ENCODE results near the gene COTL1. TPM values are rescaled to one million over a fixed set of nuclear protein-coding genes. Genes with fewer than 3 reads are reported as not detected.

COTL1 gene
- total and polyA plus RNA-seq, 2 of the 13 experiments (the other 11 are each of a cell fraction or from before 2014, with no cell fraction given) = 8.7 to 16.9 TPM

- in situ Hi-C loops (cut with HindIII; ENCODE audit: extremely low pct_ligation_motif_present, low pct_unique_long_range_greater_than_20kb) (no loop called here), intact Hi-C loops (cut with micrococcal nuclease; ENCODE audit: unreplicated experiment) (no loop called here)
- BruUV-seq (replicated peaks) = no TSS peak
These were observed 84.9 kb downstream of the COTL1 start for GRCh38 chr16:84532855-84533486.

More at GRCh38 chr16:84532855-84533486, 84.9 kb downstream of the COTL1 start:
- Histone ChIP-seq H4K20me1 (ENCODE audit: insufficient read depth, low read length) (no peaks in the 10 kb centered on the region), H3K4me1 (ENCODE audit: insufficient read depth, low read length) (peaks cover 22% of the 10 kb centered on the region), H3K9me3 (ENCODE audit: low read length) (no peaks in the 10 kb centered on the region), H3K79me2 (ENCODE audit: insufficient read depth, low read length) (no peaks in the 10 kb centered on the region), H3K27me3 (ENCODE audit: control insufficient read depth in 1 of 2, insufficient read depth in 2 of 2, low read length in 2 of 2) (0 out of 5 replicates have a peak, but pooled peaks cover 0 to 3% of the 10 kb centered on the region in 2 experiments), H2AFZ (ENCODE audit: low read length) (no peak overlapping the region), H3K4me2 (ENCODE audit: low read depth, low read length) (no peak overlapping the region), H3K27ac (ENCODE audit: extremely low read length, insufficient read depth, low read length) (no peak overlapping the region), H3K36me3 (replicated peaks in 1 of 2; ENCODE audit: control insufficient read depth in 1 of 2, insufficient read depth in 2 of 2, low read length in 2 of 2) (no peaks in the 10 kb centered on the region), H3K4me3 (replicated peaks in 1 of 3; ENCODE audit: insufficient read depth in 1 of 3, low read depth in 2 of 3, low read length in 3 of 3) (no peak overlapping the region), H3K9ac (ENCODE audit: insufficient read depth, low read depth, low read length) (no peak overlapping the region)
- WGBS (ENCODE audit: low lambda C conversion rate) = 68% methylated on average over 7 of the region's 11 CpGs
- TF ChIP-seq, protein P1, sequence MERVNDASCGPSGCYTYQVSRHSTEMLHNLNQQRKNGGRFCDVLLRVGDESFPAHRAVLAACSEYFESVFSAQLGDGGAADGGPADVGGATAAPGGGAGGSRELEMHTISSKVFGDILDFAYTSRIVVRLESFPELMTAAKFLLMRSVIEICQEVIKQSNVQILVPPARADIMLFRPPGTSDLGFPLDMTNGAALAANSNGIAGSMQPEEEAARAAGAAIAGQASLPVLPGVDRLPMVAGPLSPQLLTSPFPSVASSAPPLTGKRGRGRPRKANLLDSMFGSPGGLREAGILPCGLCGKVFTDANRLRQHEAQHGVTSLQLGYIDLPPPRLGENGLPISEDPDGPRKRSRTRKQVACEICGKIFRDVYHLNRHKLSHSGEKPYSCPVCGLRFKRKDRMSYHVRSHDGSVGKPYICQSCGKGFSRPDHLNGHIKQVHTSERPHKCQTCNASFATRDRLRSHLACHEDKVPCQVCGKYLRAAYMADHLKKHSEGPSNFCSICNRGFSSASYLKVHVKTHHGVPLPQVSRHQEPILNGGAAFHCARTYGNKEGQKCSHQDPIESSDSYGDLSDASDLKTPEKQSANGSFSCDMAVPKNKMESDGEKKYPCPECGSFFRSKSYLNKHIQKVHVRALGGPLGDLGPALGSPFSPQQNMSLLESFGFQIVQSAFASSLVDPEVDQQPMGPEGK (CRISPR knock-in tag; IDR thresholded peaks at IDR 0.05) = no peak
- TF ChIP-seq PAXIP1 (CRISPR knock-in tag; conservative IDR thresholded peaks at IDR 0.05) = no peak
- TF ChIP-seq ZNF350 (CRISPR knock-in tag; IDR thresholded peaks at IDR 0.05; ENCODE audit: borderline replicate concordance, low read depth) = no peak
- no peak for TF ChIP-seq ZNF124 (CRISPR knock-in tag; IDR thresholded peaks at IDR 0.05)
- no peak for DNase-seq (ENCODE audit: low spot score)
- no peak for ATAC-seq
- POLR2A ChIA-PET = no interaction called here
- CTCF ChIA-PET (ENCODE audit: low intra/inter-chr PET ratio, low total read pairs) = no interaction called here
- no peak for FAIRE-seq
